Measurements from ENCODE around the gene LIPC. TPM values are rescaled to one million over a fixed set of nuclear protein-coding genes. Genes with fewer than 3 reads are reported as not detected.

LIPC gene
- total RNA-seq, 1 experiment from 2014 or later = not detected

GRCh38 chr15:58409861-58410260, 21.9 kb upstream of the LIPC start (continued):
- no peak for TF ChIP-seq AR (CRISPR knock-in tag; IDR thresholded peaks at IDR 0.05)

GRCh38 chr15:58410353-58410752, 21.4 kb upstream of the LIPC start:
- no peak overlapping the region for H3K4me3 Mint-ChIP-seq
- TF ChIP-seq E2F4 (CRISPR knock-in tag; IDR thresholded peaks at IDR 0.05; ENCODE audit: borderline replicate concordance, low read depth) = no peak
- peaks cover 5% of the 10 kb centered on the region for H3K4me1 Mint-ChIP-seq
- POLR2A ChIA-PET = no interaction called here
- no peak overlapping the region for H3K27ac Mint-ChIP-seq
- ATAC-seq = no peak
- peaks cover 15% of the 10 kb centered on the region for H3K9me3 Mint-ChIP-seq
- CTCF ChIA-PET = interaction anchor here (1.7 kb wide), 1 partner anchor 140 kb away, joined by 4 read pairs; no protein-coding TSS in a partner anchor
- no peaks in the 10 kb centered on the region; the same call in 1 of the 2 replicates for H3K27me3 Mint-ChIP-seq (ENCODE audit: low read depth)
- peaks cover 3% of the 10 kb centered on the region; the same call in 1 of the 2 replicates for H3K36me3 Mint-ChIP-seq
- no peak for DNase-seq (ENCODE audit: low spot score)

GRCh38 chr15:58413253-58413652, 18.5 kb upstream of the LIPC start:
- ATAC-seq (no peak), DNase-seq (ENCODE audit: low spot score) (no peak)
- Mint-ChIP-seq H3K36me3 (peaks cover 3% of the 10 kb centered on the region; the same call in 1 of the 2 replicates), H3K27ac (no peak overlapping the region), H3K4me1 (no peaks in the 10 kb centered on the region), H3K9me3 (peaks cover 23% of the 10 kb centered on the region), H3K4me3 (no peak overlapping the region), H3K27me3 (ENCODE audit: low read depth) (no peaks in the 10 kb centered on the region)
- CTCF ChIA-PET = no interaction called here
- TF ChIP-seq ATF1 (CRISPR knock-in tag; IDR thresholded peaks at IDR 0.05) = no peak
- TF ChIP-seq IRF2 (CRISPR knock-in tag; IDR thresholded peaks at IDR 0.05; ENCODE audit: borderline replicate concordance, low read depth) = no peak
- TF ChIP-seq IRF1 (CRISPR knock-in tag; IDR thresholded peaks at IDR 0.05) = no peak
- TF ChIP-seq ZNF263 (CRISPR knock-in tag; IDR thresholded peaks at IDR 0.05; ENCODE audit: low read depth) = no peak
- TF ChIP-seq RELA (CRISPR knock-in tag; IDR thresholded peaks at IDR 0.05; ENCODE audit: borderline replicate concordance) = no peak
- no peak for TF ChIP-seq GRHL2 (CRISPR knock-in tag; IDR thresholded peaks at IDR 0.05; ENCODE audit: insufficient replicate concordance, severe bottlenecking)
- TF ChIP-seq TP53 (CRISPR knock-in tag; IDR thresholded peaks at IDR 0.05) = no peak
- TF ChIP-seq USF1 (CRISPR knock-in tag; IDR thresholded peaks at IDR 0.05) = no peak
- TF ChIP-seq TEAD4 (CRISPR knock-in tag; IDR thresholded peaks at IDR 0.05) = no peak
- no peak for TF ChIP-seq TCF7 (CRISPR knock-in tag; IDR thresholded peaks at IDR 0.05; ENCODE audit: low read depth)
- POLR2A ChIA-PET = no interaction called here

GRCh38 chr15:58415636-58416035, 16.2 kb upstream of the LIPC start:
- DNase-seq (ENCODE audit: low spot score) (no peak), ATAC-seq (no peak)
- H3K9me3 Mint-ChIP-seq = peaks cover 23% of the 10 kb centered on the region
- H3K27me3 Mint-ChIP-seq (ENCODE audit: low read depth) = no peaks in the 10 kb centered on the region
- no peak overlapping the region for H3K4me3 Mint-ChIP-seq
- CTCF ChIA-PET = no interaction called here
- POLR2A ChIA-PET = no interaction called here
- TF ChIP-seq NR2C2 (CRISPR knock-in tag; IDR thresholded peaks at IDR 0.05) (no peak), TP53 (CRISPR knock-in tag; IDR thresholded peaks at IDR 0.05) (no peak), HMGA2 (CRISPR knock-in tag; IDR thresholded peaks at IDR 0.05) (no peak), NR1H2 (CRISPR knock-in tag; IDR thresholded peaks at IDR 0.05) (no peak), PREB (CRISPR knock-in tag; IDR thresholded peaks at IDR 0.05; ENCODE audit: borderline replicate concordance) (no peak), GRHL2 (CRISPR knock-in tag; IDR thresholded peaks at IDR 0.05; ENCODE audit: insufficient replicate concordance, severe bottlenecking) (no peak)
- no peak overlapping the region for H3K27ac Mint-ChIP-seq
- H3K36me3 Mint-ChIP-seq = peaks cover 3% of the 10 kb centered on the region; the same call in 1 of the 2 replicates
- no peaks in the 10 kb centered on the region for H3K4me1 Mint-ChIP-seq
